WTC11 (cell line): Measurements from ENCODE around the gene PCDH19. TPM values are rescaled to one million over a fixed set of nuclear protein-coding genes. Genes with fewer than 3 reads are reported as not detected.

Experiments
- ATAC-seq: fragments of 200-7000 bp; cut with Tn5 transposase; 2 replicates; pipeline ENCODE4 v1.10.0; 2021; ENCODE audit warnings: mild to moderate bottlenecking, moderate library complexity
- CTCF ChIA-PET: fragments of 300-600 bp; sonication (Branson Sonifier 250); formaldehyde crosslinking; loops from one replicate; lab custom pipeline; 2021; ENCODE audit warnings: antibody characterized with exemption; lab: Charles Lee
- POLR2A ChIA-PET: fragments of 350-600 bp; sonication (Branson Sonifier 250); formaldehyde crosslinking; loops from one replicate; lab custom pipeline; 2021; ENCODE audit warnings: antibody characterized with exemption; lab: Charles Lee
- DNase-seq: peaks from one replicate; pipeline ENCODE4 v3.0.0; 2021; ENCODE audit warnings: low spot score
- H3K27ac Mint-ChIP-seq: 2 replicates; pipeline ENCODE4 v1.8.0; 2021; ENCODE audit warnings: mixed read lengths
- H3K27me3 Mint-ChIP-seq: 2 replicates; pipeline ENCODE4 v1.8.0; 2021; ENCODE audit warnings: low read depth, mild to moderate bottlenecking, moderate library complexity, mixed read lengths
- H3K36me3 Mint-ChIP-seq: 2 replicates; pipeline ENCODE4 v1.8.0; 2021; ENCODE audit warnings: mixed read lengths
- H3K4me1 Mint-ChIP-seq: 2 replicates; pipeline ENCODE4 v1.8.0; 2022; ENCODE audit warnings: mixed read lengths
- H3K4me3 Mint-ChIP-seq: 2 replicates; pipeline ENCODE4 v1.8.0; 2021; ENCODE audit warnings: mild to moderate bottlenecking, moderate library complexity, mixed read lengths
- H3K9me3 Mint-ChIP-seq: 2 replicates; pipeline ENCODE4 v1.8.0; 2021; ENCODE audit warnings: mixed read lengths
- AFF4 ChIP-seq: sonication (generic); formaldehyde crosslinking; IDR thresholded peaks from 2 replicates; pipeline ENCODE4 v1.8.1; 2023; ENCODE audit warnings: mild to moderate bottlenecking, missing genetic modification reagents, borderline replicate concordance
- AR ChIP-seq: fragments of 250-450 bp; sonication (Bioruptor Pico); IDR thresholded peaks from 2 replicates; pipeline ENCODE4 v1.9.0; 2021; ENCODE audit warnings: mild to moderate bottlenecking
- E2F1 ChIP-seq: sonication (generic); formaldehyde crosslinking; IDR thresholded peaks from 2 replicates; pipeline ENCODE4 v1.8.0; 2022; ENCODE audit warnings: mild to moderate bottlenecking, missing genetic modification reagents
- EMX1 ChIP-seq: fragments of 250-450 bp; sonication (Bioruptor Pico); IDR thresholded peaks from 2 replicates; pipeline ENCODE4 v1.8.0; 2021; ENCODE audit warnings: mild to moderate bottlenecking
- KAT7 ChIP-seq: sonication (generic); formaldehyde crosslinking; IDR thresholded peaks from 2 replicates; pipeline ENCODE4 v1.8.1; 2023; ENCODE audit warnings: missing genetic modification reagents, mild to moderate bottlenecking, borderline replicate concordance
- NFATC4 ChIP-seq: fragments of 250-450 bp; sonication (Bioruptor Pico); IDR thresholded peaks from 2 replicates; pipeline ENCODE4 v1.9.0; 2021; ENCODE audit warnings: mild to moderate bottlenecking
- PRDM15 ChIP-seq: sonication (generic); formaldehyde crosslinking; IDR thresholded peaks from 2 replicates; pipeline ENCODE4 v1.8.0; 2022; ENCODE audit warnings: missing genetic modification reagents
- TCF7 ChIP-seq: sonication (generic); formaldehyde crosslinking; IDR thresholded peaks from 2 replicates; pipeline ENCODE4 v1.8.0; 2022; ENCODE audit warnings: mild to moderate bottlenecking, low read depth, missing genetic modification reagents, moderate library complexity
- TP53 ChIP-seq: sonication (generic); formaldehyde crosslinking; IDR thresholded peaks from 2 replicates; pipeline ENCODE4 v1.8.1; 2023; ENCODE audit warnings: mild to moderate bottlenecking, missing genetic modification reagents
- ZNF138 ChIP-seq: sonication (generic); formaldehyde crosslinking; conservative IDR thresholded peaks from 2 replicates; pipeline ENCODE4 v1.8.1; 2022; ENCODE audit warnings: mild to moderate bottlenecking, moderate library complexity, missing genetic modification reagents
- ZNF396 ChIP-seq: fragments of 250-450 bp; sonication (Bioruptor Pico); IDR thresholded peaks from 2 replicates; pipeline ENCODE4 v1.8.0; 2021; ENCODE audit warnings: mild to moderate bottlenecking, moderate library complexity, borderline replicate concordance
- ZNF425 ChIP-seq: fragments of 250-450 bp; sonication (Bioruptor Pico); conservative IDR thresholded peaks from 2 replicates; pipeline ENCODE4 v1.9.0; 2021; ENCODE audit warnings: mild to moderate bottlenecking
- ZNF532 ChIP-seq: fragments of 250-450 bp; sonication (Bioruptor Pico); IDR thresholded peaks from 2 replicates; pipeline ENCODE4 v1.9.0; 2021; ENCODE audit warnings: mild to moderate bottlenecking, borderline replicate concordance
- total RNA-seq: library from RNA; stranded (reverse); gene quantifications from 3 replicates; pipeline ENCODE4 v1.2.3, GENCODE V29; 2021

The PCDH19 gene
- total RNA-seq, 1 experiment from 2014 or later = 1.5 TPM

- no peak for TF ChIP-seq ZNF138 (CRISPR knock-in tag)
- no peak for TF ChIP-seq ZNF532 (CRISPR knock-in tag)
- TF ChIP-seq ZNF396 = no peak
Observed at GRCh38 chrX:100264200-100264599, 145.9 kb downstream of the PCDH19 start (continued).

GRCh38 chrX:100263650-100264049, 146.4 kb downstream of the PCDH19 start:
- no peak for DNase-seq
- no peak for ATAC-seq
- H3K36me3 Mint-ChIP-seq = no peaks in the 10 kb centered on the region
- CTCF ChIA-PET = no interaction called here
- H3K27me3 Mint-ChIP-seq = no peaks in the 10 kb centered on the region; the same call in 1 of the 2 replicates
- no peaks in the 10 kb centered on the region for H3K4me1 Mint-ChIP-seq
- TF ChIP-seq AFF4 (CRISPR knock-in tag) (no peak), TCF7 (CRISPR knock-in tag) (no peak), ZNF425 (CRISPR knock-in tag) (no peak), PRDM15 (no peak), AR (CRISPR knock-in tag) (no peak), TP53 (CRISPR knock-in tag) (no peak), E2F1 (CRISPR knock-in tag) (no peak), EMX1 (CRISPR knock-in tag) (no peak), KAT7 (CRISPR knock-in tag) (no peak), NFATC4 (CRISPR knock-in tag) (no peak)
- 0 out of 2 replicates have a peak, but pooled peaks cover 4% of the 10 kb centered on the region for H3K9me3 Mint-ChIP-seq
- no peak overlapping the region for H3K4me3 Mint-ChIP-seq
- no peak overlapping the region for H3K27ac Mint-ChIP-seq
- POLR2A ChIA-PET = no interaction called here
